Mammary epithelial cell (primary cell): ENCODE data around the gene IQCE.

Experiments
- CTCF ChIP-seq, 2 donors: IDR thresholded peaks in 1 of 2; conservative IDR thresholded peaks in 1 of 2; 2 replicates each; pipeline ENCODE4 v1.5.1; 2011 to 2012; ENCODE audit warnings: inconsistent platforms in 2 of 2, low read length in 2 of 2, mild to moderate bottlenecking in 2 of 2, control low read depth in 1 of 2, low read depth in 1 of 2; ENCODE audit not compliant: insufficient read depth in 1 of 2; ENCODE audit errors: extremely low read depth in 1 of 2
- EZH2 ChIP-seq: IDR thresholded peaks from 2 replicates; pipeline ENCODE4 v1.6.1; 2012; ENCODE audit warnings: low read length, inconsistent platforms, borderline replicate concordance

- TF ChIP-seq CTCF (conservative IDR thresholded peaks at IDR 0.05 in 1 of 2, IDR thresholded peaks at IDR 0.05 in 1 of 2; ENCODE audit: extremely low read depth in 1 of 2, insufficient read depth in 1 of 2, low read depth in 1 of 2, low read length in 2 of 2): no peak
- no peak for TF ChIP-seq EZH2
These were observed 38.5 kb downstream of the IQCE start for GRCh38 chr7:2597273-2597640.
